ENCODE results near the gene CD55.

The CD55 gene

GRCh38 chr1:207328004-207328403, 6.5 kb downstream of the CD55 start:
- DNase-seq (ENCODE audit: low spot score) = no peak
- no peak for FAIRE-seq

- DNase-seq (ENCODE audit: low spot score) (no peak), FAIRE-seq (no peak)
These were observed 7.5 kb downstream of the CD55 start for GRCh38 chr1:207328908-207329440.

- FAIRE-seq = no peak
These were observed 8.0 kb downstream of the CD55 start for GRCh38 chr1:207329469-207329868.

GRCh38 chr1:207330011-207330710, 8.7 kb downstream of the CD55 start:
- FAIRE-seq (no peak), DNase-seq (ENCODE audit: low spot score) (no peak)

More at GRCh38 chr1:207329469-207329868, 8.0 kb downstream of the CD55 start:
- DNase-seq (ENCODE audit: low spot score) = no peak

- FAIRE-seq = no peak
- no peak for DNase-seq (ENCODE audit: low spot score)
These were observed 10.2 kb downstream of the CD55 start for GRCh38 chr1:207331354-207332313.

GRCh38 chr1:207333009-207333600, 11.6 kb downstream of the CD55 start:
- FAIRE-seq = no peak
- DNase-seq (ENCODE audit: low spot score) = no peak

- DNase-seq (ENCODE audit: low spot score) (no peak), FAIRE-seq (no peak)
These were observed 12.1 kb downstream of the CD55 start for GRCh38 chr1:207333620-207334019.

GRCh38 chr1:207334337-207334736, 12.9 kb downstream of the CD55 start:
- DNase-seq (ENCODE audit: low spot score) = no peak
- FAIRE-seq = no peak

- FAIRE-seq = no peak
- no peak for DNase-seq (ENCODE audit: low spot score)
These were observed 13.7 kb downstream of the CD55 start for GRCh38 chr1:207335138-207335537.

GRCh38 chr1:207335695-207336363, 14.4 kb downstream of the CD55 start:
- FAIRE-seq (no peak), DNase-seq (ENCODE audit: low spot score) (no peak)

GRCh38 chr1:207336559-207337467, 15.3 kb downstream of the CD55 start:
- FAIRE-seq (no peak), DNase-seq (ENCODE audit: low spot score) (no peak)

- FAIRE-seq (no peak), DNase-seq (ENCODE audit: low spot score) (no peak)
These were observed 20.9 kb downstream of the CD55 start for GRCh38 chr1:207342332-207342731.

- no peak for DNase-seq (ENCODE audit: low spot score)
- FAIRE-seq = no peak
These were observed 22.2 kb downstream of the CD55 start for GRCh38 chr1:207343675-207344074.

- DNase-seq (ENCODE audit: low spot score) (no peak), FAIRE-seq (no peak)
These were observed 22.7 kb downstream of the CD55 start for GRCh38 chr1:207344221-207344620.

GRCh38 chr1:207345644-207346477, 24.4 kb downstream of the CD55 start:
- FAIRE-seq = no peak

GRCh38 chr1:207346513-207346912, 25.0 kb downstream of the CD55 start:
- FAIRE-seq (no peak), DNase-seq (ENCODE audit: low spot score) (no peak)

More at GRCh38 chr1:207345644-207346477, 24.4 kb downstream of the CD55 start:
- no peak for DNase-seq (ENCODE audit: low spot score)

GRCh38 chr1:207349979-207350378, 28.5 kb downstream of the CD55 start:
- no peak for DNase-seq (ENCODE audit: low spot score)
- FAIRE-seq = no peak

- FAIRE-seq (no peak), DNase-seq (ENCODE audit: low spot score) (no peak)
These were observed 31.1 kb downstream of the CD55 start for GRCh38 chr1:207352554-207352953.

- no peak for FAIRE-seq
- no peak for DNase-seq (ENCODE audit: low spot score)
These were observed 33.6 kb downstream of the CD55 start for GRCh38 chr1:207355060-207355459.

Data from urothelium cell line (cell line).